Vagina (tissue), 2 donors: Measurements from ENCODE around the gene FHIT. TPM values are rescaled to one million over a fixed set of nuclear protein-coding genes. Genes with fewer than 3 reads are reported as not detected.

Experiments
- DNase-seq, 2 donors: peaks; one replicate each; pipeline ENCODE4 v3.0.0-alpha.2; 2017; ENCODE audit errors: extremely low spot score in 2 of 2
- H3K27ac ChIP-seq: fragments of 200-600 bp; sonication (generic); one replicate; pipeline ENCODE4 v1.5.1; 2019
- H3K27me3 ChIP-seq: fragments of 200-600 bp; sonication (generic); one replicate; pipeline ENCODE4 v1.5.1; 2019
- H3K36me3 ChIP-seq, 2 donors: fragments of 200-600 bp; sonication (generic); one replicate each; pipeline ENCODE4 v1.5.1; 2017 to 2019
- H3K4me1 ChIP-seq: fragments of 200-600 bp; sonication (generic); one replicate; pipeline ENCODE4 v1.5.1; 2019
- H3K4me3 ChIP-seq, 2 donors: fragments of 200-600 bp; sonication (generic); 1 replicate in 1 of 2; 2 replicates in 1 of 2; pipeline ENCODE4 v1.5.1; 2016 to 2019
- H3K9me3 ChIP-seq: fragments of 200-600 bp; sonication (generic); one replicate; pipeline ENCODE4 v1.5.1; 2019
- POLR2A ChIP-seq, 2 donors: fragments of 450-650 bp; IDR thresholded peaks; one replicate each; pipeline ENCODE4 v1.6.1; 2017; ENCODE audit warnings: antibody characterized with exemption in 2 of 2, mild to moderate bottlenecking in 2 of 2, moderate library complexity in 2 of 2
- POLR2AphosphoS5 ChIP-seq, 2 donors: sonication (generic); formaldehyde crosslinking; IDR thresholded peaks; one replicate each; pipeline ENCODE4 v1.9.0; 2017; ENCODE audit warnings: antibody characterized with exemption in 2 of 2, mild to moderate bottlenecking in 2 of 2, low read depth in 1 of 2; ENCODE audit not compliant: insufficient read depth in 1 of 2
- intact Hi-C: fragments of 100-400 bp; cut with DNase I; formaldehyde crosslinking; loops from one replicate; pipeline ENCODE4 v1.15.1; 2023
- total RNA-seq: library from RNA; depleted of rRNA; stranded (reverse); fragments of >200 nt; gene quantifications from one replicate; pipeline ENCODE4 v1.2.3, GENCODE V29; 2016
- TF ChIP-seq, protein P1 (sequence below), 3 experiments: fragments of 450-650 bp in 2 of 3; fragments of 200-600 bp in 1 of 3; sonication (generic) in 1 of 3; IDR thresholded peaks; one replicate each; pipeline ENCODE4 v1.5.1; 2017 to 2019; ENCODE audit warnings: antibody characterized with exemption in 3 of 3, mild to moderate bottlenecking in 2 of 3, moderate library complexity in 2 of 3

Gene FHIT
- total RNA-seq, 1 donor from 2014 or later = 7.9 TPM

DNA sequence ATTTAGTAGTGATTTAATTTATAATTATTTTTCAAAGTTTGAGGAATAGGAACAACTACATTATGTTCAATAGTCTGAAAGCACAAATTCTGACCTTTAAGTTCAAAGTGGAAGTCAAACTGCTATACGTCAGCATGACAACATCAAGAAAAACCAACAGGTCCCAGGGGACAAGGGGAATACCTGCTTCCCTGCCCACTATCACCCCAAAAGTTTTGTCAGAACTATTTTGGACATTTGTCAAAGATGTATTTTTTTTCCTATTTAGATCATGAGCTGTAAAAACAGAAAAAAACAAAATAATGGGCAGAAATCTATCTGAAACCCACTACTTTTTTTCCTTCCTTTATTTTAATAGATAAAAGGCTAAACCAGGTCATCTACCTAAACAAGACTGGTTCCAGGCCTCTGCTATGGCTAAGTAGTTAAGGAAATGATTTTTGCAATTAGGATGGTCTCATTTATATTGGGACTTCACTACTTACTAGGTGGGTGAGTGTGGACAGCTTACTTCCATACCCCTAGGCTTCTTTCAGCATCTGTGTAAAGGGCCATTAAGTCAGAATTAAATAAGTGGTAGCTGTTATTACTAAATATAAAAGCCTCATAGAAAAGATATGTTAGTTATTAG is 746.3 kb downstream of the FHIT start:
- Histone ChIP-seq H3K9me3 (no peaks in the 10 kb centered on the region), H3K36me3 (no peaks in the 10 kb centered on the region), H3K4me3 (no peak overlapping the region), H3K4me1 (no peaks in the 10 kb centered on the region), H3K27ac (no peak overlapping the region), H3K27me3 (no peaks in the 10 kb centered on the region)
- DNase-seq = no peak
- intact Hi-C loops = no loop called here
- TF ChIP-seq POLR2AphosphoS5 (IDR thresholded peaks at IDR 0.05; ENCODE audit: insufficient read depth in 1 of 2, low read depth in 1 of 2) (no peak), POLR2A (IDR thresholded peaks at IDR 0.05) (no peak)
- TF ChIP-seq, protein P1, sequence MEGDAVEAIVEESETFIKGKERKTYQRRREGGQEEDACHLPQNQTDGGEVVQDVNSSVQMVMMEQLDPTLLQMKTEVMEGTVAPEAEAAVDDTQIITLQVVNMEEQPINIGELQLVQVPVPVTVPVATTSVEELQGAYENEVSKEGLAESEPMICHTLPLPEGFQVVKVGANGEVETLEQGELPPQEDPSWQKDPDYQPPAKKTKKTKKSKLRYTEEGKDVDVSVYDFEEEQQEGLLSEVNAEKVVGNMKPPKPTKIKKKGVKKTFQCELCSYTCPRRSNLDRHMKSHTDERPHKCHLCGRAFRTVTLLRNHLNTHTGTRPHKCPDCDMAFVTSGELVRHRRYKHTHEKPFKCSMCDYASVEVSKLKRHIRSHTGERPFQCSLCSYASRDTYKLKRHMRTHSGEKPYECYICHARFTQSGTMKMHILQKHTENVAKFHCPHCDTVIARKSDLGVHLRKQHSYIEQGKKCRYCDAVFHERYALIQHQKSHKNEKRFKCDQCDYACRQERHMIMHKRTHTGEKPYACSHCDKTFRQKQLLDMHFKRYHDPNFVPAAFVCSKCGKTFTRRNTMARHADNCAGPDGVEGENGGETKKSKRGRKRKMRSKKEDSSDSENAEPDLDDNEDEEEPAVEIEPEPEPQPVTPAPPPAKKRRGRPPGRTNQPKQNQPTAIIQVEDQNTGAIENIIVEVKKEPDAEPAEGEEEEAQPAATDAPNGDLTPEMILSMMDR (IDR thresholded peaks at IDR 0.05) = no peak

DNA sequence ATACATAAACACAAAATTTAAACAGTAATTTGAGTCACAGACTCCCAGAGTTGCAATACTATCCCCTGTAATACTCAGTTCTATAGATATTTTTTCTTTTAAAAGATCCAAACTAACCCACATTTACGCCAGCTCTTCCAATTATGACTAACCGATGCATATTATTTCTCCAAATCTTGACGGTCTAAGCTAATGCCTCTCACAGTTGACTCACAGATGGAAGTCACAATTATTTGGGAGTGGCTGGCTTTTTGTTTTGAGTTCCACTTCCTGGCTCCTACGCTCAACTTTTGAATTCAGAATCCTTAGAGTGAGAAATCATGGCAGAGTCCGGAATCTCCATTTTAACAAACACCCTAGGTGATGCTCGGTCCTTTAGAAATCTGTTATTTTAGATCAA is 749.9 kb downstream of the FHIT start:
- no peak overlapping the region for H3K27ac ChIP-seq
- no peak for DNase-seq
- no peaks in the 10 kb centered on the region for H3K9me3 ChIP-seq
- H3K4me1 ChIP-seq = no peaks in the 10 kb centered on the region
- no peak overlapping the region for H3K4me3 ChIP-seq
- TF ChIP-seq, protein P1 (IDR thresholded peaks at IDR 0.05) = no peak
- TF ChIP-seq POLR2AphosphoS5 (IDR thresholded peaks at IDR 0.05; ENCODE audit: insufficient read depth in 1 of 2, low read depth in 1 of 2) = no peak
- H3K27me3 ChIP-seq = no peaks in the 10 kb centered on the region
- intact Hi-C loops = no loop called here
- no peaks in the 10 kb centered on the region for H3K36me3 ChIP-seq

DNA sequence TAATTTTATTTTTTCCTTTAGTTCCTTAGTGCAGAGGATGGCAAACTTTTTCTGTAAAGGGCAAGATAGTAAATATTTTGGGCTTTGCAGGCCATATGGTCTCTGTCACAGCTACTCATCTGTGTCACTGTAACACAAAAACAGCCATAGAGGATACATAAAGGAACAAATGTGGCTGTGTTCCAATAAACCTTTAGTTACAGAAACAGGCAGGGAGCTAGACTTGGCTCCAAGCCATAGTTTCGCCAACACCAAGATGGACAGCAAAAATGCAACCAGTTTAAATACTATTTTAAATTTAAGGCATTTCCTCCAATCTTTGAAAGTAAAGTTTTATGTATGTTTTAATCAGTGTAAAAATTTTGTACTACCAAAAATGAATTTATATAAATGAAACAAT is 753.4 kb downstream of the FHIT start:
- H3K27me3 ChIP-seq = no peaks in the 10 kb centered on the region
- no peak for TF ChIP-seq POLR2A (IDR thresholded peaks at IDR 0.05)
- no peak for TF ChIP-seq POLR2AphosphoS5 (IDR thresholded peaks at IDR 0.05; ENCODE audit: insufficient read depth in 1 of 2, low read depth in 1 of 2)
- TF ChIP-seq, protein P1 (IDR thresholded peaks at IDR 0.05) = no peak
- no peak overlapping the region for H3K4me3 ChIP-seq
- H3K27ac ChIP-seq = no peak overlapping the region
- H3K4me1 ChIP-seq = no peaks in the 10 kb centered on the region
- H3K36me3 ChIP-seq = no peaks in the 10 kb centered on the region
- no peak for DNase-seq
- no peaks in the 10 kb centered on the region for H3K9me3 ChIP-seq
- intact Hi-C loops = no loop called here

DNA sequence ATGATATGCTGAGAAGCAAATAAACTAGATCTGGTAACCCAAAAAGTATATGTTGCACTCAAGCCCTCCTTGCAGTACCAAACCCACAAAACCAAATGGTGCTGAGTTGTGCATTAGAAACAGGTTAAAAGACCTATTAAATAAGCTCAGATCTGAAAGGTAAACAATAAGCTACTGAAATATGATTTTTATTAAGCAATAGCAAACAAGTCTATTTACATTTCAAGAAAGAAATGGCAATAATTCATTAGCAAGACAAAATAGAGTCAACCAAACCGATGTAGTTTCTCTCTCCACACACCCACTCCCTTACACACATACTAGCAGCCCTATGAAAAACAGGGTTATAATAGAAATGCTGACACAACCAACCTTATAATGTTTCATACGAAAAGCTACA is 760.3 kb downstream of the FHIT start:
- Histone ChIP-seq H3K9me3 (no peaks in the 10 kb centered on the region), H3K4me1 (no peaks in the 10 kb centered on the region), H3K27ac (no peak overlapping the region), H3K27me3 (no peaks in the 10 kb centered on the region), H3K36me3 (no peaks in the 10 kb centered on the region), H3K4me3 (no peak overlapping the region)
- intact Hi-C loops = no loop called here
- DNase-seq = no peak
- TF ChIP-seq POLR2AphosphoS5 (IDR thresholded peaks at IDR 0.05; ENCODE audit: insufficient read depth in 1 of 2, low read depth in 1 of 2) (no peak), POLR2A (IDR thresholded peaks at IDR 0.05) (no peak)
- TF ChIP-seq, protein P1 (IDR thresholded peaks at IDR 0.05) = no peak

DNA sequence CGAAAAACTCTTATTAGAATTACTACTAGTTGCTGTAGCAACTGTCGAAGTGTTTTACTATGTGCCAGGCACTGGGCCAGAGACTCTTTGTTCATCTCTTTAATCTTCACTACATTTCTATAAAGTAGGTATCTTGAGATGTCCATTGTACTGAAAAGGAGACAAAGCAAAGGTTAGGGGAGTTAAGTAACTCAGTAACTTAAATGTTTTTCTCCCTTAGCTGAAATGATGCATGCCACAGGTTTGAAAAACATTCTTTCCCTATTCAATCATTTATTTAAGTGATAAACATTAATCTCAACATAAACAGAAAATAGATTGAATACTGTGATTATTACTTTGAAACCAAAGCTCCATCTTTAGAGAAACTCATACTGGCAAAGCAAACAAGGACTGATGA is 776.2 kb downstream of the FHIT start:
- H3K27ac ChIP-seq = no peak overlapping the region
- intact Hi-C loops = no loop called here
- TF ChIP-seq POLR2A (IDR thresholded peaks at IDR 0.05) = no peak
- TF ChIP-seq, protein P1 (IDR thresholded peaks at IDR 0.05) = no peak
- no peak for TF ChIP-seq POLR2AphosphoS5 (IDR thresholded peaks at IDR 0.05; ENCODE audit: insufficient read depth in 1 of 2, low read depth in 1 of 2)
- no peaks in the 10 kb centered on the region for H3K9me3 ChIP-seq
- H3K4me1 ChIP-seq = no peaks in the 10 kb centered on the region
- no peak for DNase-seq
- no peak overlapping the region for H3K4me3 ChIP-seq
- H3K27me3 ChIP-seq = no peaks in the 10 kb centered on the region
- no peaks in the 10 kb centered on the region for H3K36me3 ChIP-seq
